GM12892 (cell line): ENCODE data around the gene GPR55.

Experiments
- POLR2A ChIP-seq: IDR thresholded peaks from 2 replicates; pipeline ENCODE4 v1.6.1; 2011; ENCODE audit warnings: low read depth, low read length, control low read depth
- POLR2AphosphoS5 ChIP-seq: IDR thresholded peaks from 2 replicates; pipeline ENCODE4 v1.6.1; 2011; ENCODE audit warnings: low read depth, low read length, control low read depth
- TAF1 ChIP-seq: IDR thresholded peaks from 2 replicates; pipeline ENCODE4 v1.6.1; 2011; ENCODE audit warnings: low read depth, mild to moderate bottlenecking, control low read depth, low read length, borderline replicate concordance

DNA sequence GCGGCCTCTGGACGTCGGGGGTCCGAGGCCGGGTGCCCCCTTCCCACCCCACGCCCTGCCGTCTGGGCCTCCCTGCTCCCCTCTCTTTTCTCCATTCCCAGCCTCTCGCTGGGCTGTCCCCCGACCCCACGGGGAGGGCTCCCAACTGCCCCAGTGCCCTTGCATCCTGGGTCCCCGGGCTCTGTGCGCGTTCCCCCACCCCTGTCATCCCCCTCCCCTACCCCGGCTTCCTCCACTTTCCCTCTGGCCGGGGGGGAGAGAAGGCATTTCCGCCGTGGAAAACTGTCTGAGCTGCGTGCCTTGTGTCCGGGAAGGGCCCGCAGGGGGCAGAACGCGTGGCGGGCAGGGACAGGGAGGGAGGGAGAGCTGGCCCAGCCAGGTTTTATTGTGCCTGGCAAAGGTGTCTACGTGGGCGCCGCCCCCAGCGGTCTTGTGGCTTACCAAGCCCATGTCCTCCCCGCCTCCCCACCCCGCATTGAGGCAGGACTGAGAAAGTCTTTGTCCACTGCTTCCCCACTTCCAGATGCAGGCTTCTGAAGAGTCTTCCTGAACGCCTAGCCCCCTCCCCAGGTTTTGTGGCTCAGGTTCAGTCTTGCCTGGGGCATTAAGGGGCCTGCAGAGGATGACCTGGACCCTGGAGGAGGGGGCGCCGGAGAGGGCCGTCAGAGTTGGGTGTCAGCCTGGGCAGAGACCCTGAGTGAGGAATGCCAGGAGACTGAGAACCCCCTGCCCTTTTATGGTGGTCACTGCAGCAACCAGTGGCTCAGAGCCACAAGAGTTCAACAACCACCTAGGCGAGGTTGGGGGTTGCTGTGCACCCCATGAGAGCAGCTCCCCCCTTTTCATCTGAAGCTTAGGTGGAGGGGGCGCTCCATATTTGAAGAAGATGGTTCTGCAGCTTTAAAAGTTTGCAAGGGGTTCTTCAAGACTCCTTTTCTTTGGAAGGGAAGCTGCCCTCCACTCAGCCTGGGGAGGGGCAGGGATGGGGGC is 59.0 kb downstream of the GPR55 start:
- TF ChIP-seq POLR2A (no peak), TAF1 (no peak), POLR2AphosphoS5 (no peak)
